DOHH2 (cell line): ENCODE data around the gene EPHB1.

Experiments used
- CTCF ChIP-seq: fragments of 200-600 bp; sonication (generic); IDR thresholded peaks from one replicate; pipeline ENCODE4 v1.5.1; 2014; ENCODE audit warnings: antibody characterized with exemption, mild to moderate bottlenecking, low read depth, low read length; ENCODE audit not compliant: poor library complexity, severe bottlenecking
- EZH2phosphoT487 ChIP-seq: fragments of 200-600 bp; sonication (generic); IDR thresholded peaks from 2 replicates; pipeline ENCODE4 v1.6.1; 2017; ENCODE audit warnings: borderline replicate concordance, mild to moderate bottlenecking, antibody characterized with exemption, low read length, moderate library complexity, mixed read lengths

- TF ChIP-seq CTCF (no peak), EZH2phosphoT487 (no peak)
Observed at GRCh38 chr3:135148398-135149020, 353.4 kb downstream of the EPHB1 start.
